Measurements from ENCODE around the gene NPAS3. TPM values are rescaled to one million over a fixed set of nuclear protein-coding genes. Genes with fewer than 3 reads are reported as not detected.

The NPAS3 gene
- total and polyA plus RNA-seq, 2 of the 8 experiments (the other 6 are each of a cell fraction or from before 2014, with no cell fraction given) = 0.11 to 0.60 TPM

DNA sequence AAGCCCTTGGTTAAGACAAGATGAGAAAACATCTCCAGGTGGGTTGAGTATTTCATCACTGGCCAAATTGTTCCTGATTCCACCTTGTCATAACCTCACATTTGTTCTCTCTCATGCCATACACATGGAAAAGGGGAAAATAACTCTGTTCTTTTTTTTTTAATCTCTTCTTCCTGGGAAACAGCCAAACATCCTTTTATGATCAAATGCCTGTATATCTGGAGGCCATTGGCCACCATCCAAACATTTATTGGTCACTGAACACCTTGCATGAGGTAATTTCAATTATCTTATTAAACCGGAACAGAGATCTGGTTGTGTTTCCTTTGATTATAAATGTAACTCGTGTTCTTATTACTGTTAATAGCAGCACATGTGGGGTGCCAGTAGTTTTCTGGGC lies 469.6 kb downstream of the NPAS3 start (continued):
- TF ChIP-seq, protein P1, sequence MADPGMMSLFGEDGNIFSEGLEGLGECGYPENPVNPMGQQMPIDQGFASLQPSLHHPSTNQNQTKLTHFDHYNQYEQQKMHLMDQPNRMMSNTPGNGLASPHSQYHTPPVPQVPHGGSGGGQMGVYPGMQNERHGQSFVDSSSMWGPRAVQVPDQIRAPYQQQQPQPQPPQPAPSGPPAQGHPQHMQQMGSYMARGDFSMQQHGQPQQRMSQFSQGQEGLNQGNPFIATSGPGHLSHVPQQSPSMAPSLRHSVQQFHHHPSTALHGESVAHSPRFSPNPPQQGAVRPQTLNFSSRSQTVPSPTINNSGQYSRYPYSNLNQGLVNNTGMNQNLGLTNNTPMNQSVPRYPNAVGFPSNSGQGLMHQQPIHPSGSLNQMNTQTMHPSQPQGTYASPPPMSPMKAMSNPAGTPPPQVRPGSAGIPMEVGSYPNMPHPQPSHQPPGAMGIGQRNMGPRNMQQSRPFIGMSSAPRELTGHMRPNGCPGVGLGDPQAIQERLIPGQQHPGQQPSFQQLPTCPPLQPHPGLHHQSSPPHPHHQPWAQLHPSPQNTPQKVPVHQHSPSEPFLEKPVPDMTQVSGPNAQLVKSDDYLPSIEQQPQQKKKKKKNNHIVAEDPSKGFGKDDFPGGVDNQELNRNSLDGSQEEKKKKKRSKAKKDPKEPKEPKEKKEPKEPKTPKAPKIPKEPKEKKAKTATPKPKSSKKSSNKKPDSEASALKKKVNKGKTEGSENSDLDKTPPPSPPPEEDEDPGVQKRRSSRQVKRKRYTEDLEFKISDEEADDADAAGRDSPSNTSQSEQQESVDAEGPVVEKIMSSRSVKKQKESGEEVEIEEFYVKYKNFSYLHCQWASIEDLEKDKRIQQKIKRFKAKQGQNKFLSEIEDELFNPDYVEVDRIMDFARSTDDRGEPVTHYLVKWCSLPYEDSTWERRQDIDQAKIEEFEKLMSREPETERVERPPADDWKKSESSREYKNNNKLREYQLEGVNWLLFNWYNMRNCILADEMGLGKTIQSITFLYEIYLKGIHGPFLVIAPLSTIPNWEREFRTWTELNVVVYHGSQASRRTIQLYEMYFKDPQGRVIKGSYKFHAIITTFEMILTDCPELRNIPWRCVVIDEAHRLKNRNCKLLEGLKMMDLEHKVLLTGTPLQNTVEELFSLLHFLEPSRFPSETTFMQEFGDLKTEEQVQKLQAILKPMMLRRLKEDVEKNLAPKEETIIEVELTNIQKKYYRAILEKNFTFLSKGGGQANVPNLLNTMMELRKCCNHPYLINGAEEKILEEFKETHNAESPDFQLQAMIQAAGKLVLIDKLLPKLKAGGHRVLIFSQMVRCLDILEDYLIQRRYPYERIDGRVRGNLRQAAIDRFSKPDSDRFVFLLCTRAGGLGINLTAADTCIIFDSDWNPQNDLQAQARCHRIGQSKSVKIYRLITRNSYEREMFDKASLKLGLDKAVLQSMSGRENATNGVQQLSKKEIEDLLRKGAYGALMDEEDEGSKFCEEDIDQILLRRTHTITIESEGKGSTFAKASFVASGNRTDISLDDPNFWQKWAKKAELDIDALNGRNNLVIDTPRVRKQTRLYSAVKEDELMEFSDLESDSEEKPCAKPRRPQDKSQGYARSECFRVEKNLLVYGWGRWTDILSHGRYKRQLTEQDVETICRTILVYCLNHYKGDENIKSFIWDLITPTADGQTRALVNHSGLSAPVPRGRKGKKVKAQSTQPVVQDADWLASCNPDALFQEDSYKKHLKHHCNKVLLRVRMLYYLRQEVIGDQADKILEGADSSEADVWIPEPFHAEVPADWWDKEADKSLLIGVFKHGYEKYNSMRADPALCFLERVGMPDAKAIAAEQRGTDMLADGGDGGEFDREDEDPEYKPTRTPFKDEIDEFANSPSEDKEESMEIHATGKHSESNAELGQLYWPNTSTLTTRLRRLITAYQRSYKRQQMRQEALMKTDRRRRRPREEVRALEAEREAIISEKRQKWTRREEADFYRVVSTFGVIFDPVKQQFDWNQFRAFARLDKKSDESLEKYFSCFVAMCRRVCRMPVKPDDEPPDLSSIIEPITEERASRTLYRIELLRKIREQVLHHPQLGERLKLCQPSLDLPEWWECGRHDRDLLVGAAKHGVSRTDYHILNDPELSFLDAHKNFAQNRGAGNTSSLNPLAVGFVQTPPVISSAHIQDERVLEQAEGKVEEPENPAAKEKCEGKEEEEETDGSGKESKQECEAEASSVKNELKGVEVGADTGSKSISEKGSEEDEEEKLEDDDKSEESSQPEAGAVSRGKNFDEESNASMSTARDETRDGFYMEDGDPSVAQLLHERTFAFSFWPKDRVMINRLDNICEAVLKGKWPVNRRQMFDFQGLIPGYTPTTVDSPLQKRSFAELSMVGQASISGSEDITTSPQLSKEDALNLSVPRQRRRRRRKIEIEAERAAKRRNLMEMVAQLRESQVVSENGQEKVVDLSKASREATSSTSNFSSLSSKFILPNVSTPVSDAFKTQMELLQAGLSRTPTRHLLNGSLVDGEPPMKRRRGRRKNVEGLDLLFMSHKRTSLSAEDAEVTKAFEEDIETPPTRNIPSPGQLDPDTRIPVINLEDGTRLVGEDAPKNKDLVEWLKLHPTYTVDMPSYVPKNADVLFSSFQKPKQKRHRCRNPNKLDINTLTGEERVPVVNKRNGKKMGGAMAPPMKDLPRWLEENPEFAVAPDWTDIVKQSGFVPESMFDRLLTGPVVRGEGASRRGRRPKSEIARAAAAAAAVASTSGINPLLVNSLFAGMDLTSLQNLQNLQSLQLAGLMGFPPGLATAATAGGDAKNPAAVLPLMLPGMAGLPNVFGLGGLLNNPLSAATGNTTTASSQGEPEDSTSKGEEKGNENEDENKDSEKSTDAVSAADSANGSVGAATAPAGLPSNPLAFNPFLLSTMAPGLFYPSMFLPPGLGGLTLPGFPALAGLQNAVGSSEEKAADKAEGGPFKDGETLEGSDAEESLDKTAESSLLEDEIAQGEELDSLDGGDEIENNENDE (IDR thresholded peaks at IDR 0.05; ENCODE audit: insufficient replicate concordance, low read length) = no peak
- no peak for TF ChIP-seq YY1 (IDR thresholded peaks at IDR 0.05; ENCODE audit: low read depth, low read length)
- TF ChIP-seq, protein P2, sequence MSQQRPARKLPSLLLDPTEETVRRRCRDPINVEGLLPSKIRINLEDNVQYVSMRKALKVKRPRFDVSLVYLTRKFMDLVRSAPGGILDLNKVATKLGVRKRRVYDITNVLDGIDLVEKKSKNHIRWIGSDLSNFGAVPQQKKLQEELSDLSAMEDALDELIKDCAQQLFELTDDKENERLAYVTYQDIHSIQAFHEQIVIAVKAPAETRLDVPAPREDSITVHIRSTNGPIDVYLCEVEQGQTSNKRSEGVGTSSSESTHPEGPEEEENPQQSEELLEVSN (IDR thresholded peaks at IDR 0.05) = no peak
- TF ChIP-seq TEAD4 (IDR thresholded peaks at IDR 0.05; ENCODE audit: low read depth, low read length) = no peak
- no peak for TF ChIP-seq SP1 (IDR thresholded peaks at IDR 0.05; ENCODE audit: low read depth, low read length)

All from H1 (cell line).